GM19397 (cell line): Measurements from ENCODE around the gene HOXC4.

ENCODE experiments used
- ATAC-seq: cut with Tn5 transposase; IDR thresholded peaks from one replicate; pipeline ENCODE4 v1.9.1; 2021; ENCODE audit warnings: mild to moderate bottlenecking, moderate library complexity; ENCODE audit not compliant: unreplicated experiment

Gene HOXC4

DNA sequence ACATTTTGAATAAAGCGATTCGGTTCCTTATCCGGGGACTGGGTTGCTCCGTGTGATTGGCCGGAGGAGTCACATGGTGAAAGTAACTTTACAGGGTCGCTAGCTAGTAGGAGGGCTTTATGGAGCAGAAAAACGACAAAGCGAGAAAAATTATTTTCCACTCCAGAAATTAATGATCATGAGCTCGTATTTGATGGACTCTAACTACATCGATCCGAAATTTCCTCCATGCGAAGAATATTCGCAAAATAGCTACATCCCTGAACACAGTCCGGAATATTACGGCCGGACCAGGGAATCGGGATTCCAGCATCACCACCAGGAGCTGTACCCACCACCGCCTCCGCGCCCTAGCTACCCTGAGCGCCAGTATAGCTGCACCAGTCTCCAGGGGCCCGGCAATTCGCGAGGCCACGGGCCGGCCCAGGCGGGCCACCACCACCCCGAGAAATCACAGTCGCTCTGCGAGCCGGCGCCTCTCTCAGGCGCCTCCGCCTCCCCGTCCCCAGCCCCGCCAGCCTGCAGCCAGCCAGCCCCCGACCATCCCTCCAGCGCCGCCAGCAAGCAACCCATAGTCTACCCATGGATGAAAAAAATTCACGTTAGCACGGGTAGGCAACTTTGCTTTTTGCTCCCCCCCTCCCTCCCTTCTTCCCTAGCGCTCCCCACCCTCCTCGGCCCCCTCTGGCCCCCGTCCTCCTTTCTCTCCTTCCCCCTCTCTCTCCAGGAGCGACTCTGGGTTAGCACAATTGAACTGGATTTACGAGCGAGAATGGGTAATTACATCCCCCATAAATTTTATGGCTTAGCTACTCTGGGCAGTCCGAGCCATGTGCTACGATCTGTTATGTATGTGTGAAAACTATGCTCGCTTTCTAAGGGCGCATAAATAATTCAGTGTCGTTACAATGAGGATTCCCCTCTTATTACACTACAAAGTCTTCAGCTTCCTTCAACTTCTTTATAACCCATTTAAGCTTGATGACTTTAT is at the start of gene HOXC4:
Gene HOXC4, plus strand, starts transcription at position 85 of the 991 bp plus-strand sequence. Its CDS starts 88 bp downstream, at position 173.
- ATAC-seq, result peak; percentile 22

DNA sequence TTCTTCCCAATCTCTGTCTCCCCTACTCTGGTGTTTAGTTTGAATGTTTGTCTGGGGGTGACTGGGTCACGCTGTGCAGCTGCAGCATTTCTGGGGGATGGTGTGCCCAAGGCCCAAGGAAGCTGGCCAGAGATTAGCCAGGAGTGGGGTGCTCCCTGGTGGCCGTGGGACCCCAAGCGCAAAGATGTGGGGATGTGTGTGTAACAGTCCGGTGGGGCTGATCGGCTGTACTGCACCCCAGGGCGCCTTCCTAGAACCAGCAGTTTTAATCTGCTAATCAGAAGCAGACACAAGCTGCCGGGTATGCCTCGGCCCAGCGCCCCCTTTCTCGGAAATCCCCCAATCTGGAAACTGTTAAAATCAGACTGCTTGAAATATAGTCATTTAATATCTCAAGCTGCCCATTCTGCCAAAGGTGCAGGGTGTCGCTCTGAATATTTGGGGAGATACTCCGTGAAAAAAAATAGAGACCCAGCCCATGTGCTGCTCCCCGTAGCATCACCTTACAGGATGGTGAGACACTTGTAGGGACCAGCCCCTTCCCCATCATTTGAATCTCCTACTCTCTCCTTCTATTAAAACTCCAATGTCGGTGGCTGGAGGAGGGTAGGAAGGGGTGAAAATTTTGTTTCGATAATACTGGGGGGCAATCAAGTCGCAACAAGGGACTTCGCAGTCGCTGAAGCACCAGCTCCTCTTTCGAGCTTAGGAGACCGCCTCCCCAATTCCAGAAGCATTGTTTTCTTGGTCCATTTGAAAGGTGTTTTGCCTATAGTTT is 49.4 kb upstream of the HOXC4 start:
- ATAC-seq, result no peak

DNA sequence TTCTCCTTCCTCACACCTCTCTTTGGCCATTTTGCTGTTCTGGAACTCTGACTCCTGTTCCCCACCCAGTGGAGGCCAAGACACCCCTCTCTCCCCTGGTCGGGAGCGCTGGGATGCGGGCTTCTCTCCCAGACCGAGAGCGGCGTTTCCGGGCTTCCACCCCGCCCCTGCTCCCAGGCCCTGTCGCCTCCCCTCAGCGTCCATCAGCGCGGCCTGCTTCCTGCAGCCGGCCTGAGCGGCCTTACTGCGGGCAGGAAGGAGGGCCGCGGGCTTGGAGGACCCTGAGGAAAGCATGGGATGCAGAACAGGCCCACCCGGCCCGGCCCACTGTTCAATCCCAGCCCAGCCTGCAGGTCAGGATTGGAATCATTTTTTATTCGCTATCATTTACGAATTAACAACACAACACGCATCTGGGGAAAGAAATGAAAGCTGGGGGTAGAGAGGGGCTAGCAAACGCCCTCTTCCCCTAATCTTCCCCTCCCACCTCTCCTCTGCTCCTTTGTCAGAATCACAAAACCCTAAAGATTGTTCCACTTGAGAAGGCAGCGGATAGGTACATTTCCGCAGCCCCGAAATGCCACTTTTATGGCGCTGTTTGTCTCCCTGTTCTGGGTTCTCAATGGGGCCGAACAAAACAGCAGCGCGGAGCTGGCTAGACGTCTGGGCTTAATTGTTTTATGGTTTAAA is 48.6 kb upstream of the HOXC4 start:
- ATAC-seq, result no peak

DNA sequence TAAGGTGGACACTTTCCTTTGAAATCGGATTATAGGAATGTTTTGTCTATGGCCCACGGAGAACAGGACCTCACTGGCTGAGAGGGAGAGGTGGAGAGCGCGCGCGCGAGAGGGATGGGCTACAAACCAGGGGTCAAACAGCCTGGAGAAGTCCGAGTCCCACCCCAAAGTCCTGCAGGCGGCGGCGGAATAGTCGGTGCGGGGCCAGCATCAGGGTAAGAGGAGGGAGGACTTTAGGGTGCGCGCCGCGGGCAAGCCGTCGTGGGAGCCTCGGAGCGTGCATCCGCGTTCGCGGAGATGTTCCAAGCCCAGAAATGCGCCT is 48.1 kb upstream of the HOXC4 start:
- no peak for ATAC-seq

DNA sequence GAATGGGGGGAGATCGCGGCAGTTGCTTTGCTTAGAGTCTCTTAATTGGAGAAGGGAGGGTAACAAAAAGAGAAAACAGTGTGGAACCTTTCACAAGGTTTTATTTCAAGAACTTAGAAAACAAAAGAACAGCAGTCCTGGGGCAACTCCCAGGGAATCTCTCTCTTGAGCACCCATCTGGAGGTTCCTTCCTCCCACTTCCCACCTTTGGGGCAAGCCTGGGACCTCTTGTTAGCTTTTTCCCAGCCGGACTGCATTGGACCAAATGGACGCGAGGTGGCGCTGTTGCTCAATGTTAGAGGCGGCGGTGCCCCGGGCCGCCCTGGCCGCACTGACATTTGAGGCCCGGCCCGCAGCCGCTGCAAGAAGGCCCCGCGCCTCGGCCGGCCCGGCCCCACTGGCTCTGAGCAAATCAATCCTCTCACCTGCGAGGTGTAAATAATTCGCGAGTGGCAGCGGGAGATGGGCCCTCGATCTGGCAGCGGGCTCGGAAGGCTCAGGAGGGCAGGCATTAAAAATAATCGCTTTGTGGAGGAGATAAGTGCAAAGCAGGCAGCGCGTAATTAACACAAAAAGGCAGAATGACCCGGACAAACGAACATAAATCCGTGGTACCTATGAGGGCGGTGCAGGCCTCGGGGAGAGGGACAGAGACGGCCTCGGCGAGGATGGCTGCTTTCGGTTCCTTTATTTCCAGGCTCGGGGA is 47.6 kb upstream of the HOXC4 start:
- peak; percentile 77 for ATAC-seq

DNA sequence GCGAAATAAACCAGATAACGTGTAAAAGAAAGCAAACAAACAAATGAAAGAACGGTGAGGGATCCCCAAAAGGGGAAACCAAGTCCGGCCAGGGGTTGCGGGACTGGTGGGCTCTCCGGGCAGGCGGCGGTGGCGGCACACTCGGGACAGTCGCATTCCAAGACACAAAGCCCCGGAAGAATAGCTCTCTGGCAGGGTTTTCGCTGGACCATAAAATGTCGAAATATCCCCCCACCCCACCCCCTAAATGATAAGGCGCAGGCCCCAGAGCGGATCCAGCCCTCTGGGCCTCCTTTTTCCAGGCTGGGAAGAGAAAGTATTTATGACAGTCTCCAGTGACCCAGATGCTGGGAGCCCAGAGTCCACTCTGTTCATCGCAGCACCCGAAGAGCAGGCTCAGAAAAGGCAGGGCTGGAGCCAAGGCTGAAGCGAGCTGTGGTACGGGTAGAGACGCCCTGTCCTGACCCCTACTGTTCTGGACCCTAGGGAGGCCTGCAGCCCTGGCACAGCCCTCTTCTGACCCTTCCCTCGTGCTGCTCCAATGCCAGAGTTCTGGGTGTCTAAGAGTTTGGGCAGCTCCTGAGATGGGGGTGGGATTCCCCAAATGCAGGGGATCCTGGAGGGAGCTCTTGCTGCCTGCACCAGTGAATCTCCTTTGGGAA is 46.9 kb upstream of the HOXC4 start:
- no peak for ATAC-seq

DNA sequence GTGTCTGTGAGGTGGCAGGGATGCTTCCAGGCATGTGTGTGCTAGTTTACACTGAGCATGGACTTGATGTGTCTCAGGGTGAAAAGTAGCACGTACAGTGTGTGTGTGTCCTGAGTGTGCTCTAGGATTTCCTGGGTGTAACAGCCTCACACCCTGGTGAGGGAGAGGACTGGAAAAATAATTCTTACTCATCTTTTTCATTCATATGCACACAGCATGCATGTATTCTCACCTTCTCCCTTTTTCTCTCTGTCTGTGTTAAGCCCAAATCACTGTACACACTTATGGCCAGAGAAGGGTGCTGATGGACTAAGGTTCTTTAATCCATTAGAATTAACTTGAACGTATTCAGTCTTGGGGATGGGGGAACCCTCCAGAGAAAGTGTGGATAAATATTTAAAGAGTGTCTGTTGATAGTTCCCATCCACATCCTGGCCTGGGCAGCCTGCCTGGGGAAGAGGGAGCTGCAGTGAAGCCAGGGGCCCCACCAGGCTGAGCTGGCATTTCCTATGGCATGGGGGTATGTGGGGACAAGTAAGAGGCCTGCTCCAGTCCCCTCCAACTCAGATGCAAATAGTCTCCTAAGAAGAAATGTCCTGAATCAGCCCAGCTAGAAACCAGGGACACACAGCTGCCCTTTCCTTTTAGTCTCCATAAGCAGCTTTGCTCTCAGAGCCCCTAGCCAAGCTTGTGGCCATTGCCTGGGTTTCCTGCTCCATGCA is 45.9 kb upstream of the HOXC4 start:
- ATAC-seq, result no peak

DNA sequence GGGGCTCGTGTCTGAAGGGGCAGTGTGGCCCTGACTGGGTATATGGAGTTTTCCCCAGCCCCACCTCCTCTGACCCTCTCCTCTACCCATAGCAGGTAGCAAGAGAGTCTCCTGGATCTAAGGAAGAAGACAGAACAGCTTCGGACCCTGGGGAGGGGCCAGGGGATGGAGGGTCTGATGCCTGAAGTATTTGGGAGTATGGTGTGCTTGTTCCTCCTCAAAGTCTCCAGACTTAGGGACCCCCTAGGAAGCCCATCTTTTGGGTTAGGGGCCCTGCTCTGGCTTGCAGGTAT is 45.4 kb upstream of the HOXC4 start:
- ATAC-seq, result no peak

DNA sequence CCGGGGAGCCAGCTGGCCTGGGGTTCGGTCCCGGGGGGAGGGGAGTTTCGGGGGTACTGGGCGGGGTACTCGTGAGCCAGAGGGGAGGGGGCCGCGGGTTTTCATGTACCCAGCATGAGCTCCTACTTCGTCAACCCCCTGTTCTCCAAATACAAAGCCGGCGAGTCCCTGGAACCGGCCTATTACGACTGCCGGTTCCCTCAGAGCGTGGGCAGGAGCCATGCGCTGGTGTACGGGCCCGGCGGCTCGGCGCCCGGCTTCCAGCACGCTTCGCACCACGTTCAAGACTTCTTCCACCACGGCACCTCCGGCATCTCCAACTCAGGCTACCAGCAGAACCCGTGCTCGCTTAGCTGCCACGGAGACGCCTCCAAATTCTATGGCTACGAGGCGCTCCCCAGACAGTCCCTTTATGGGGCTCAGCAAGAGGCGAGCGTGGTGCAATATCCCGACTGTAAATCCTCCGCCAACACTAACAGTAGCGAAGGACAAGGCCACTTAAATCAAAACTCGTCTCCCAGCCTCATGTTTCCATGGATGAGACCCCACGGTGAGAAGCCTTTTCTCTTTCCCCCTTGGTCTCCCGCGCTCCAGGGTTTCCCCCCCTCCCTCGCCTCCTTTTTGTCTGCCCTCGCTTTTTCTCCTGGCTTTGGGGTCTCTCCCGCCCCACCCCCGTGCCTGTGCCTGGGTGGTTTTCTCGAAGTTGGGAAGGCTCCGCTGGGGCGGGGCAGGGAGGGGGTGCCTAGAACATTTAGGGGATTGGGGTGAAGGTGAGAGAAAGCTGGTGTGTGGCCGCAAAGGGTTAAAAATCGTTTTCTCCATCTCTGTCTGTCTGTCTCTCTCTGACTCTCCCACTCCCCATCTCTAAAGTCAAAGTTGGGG is 44.2 kb upstream of the HOXC4 start:
- ATAC-seq, result no peak

DNA sequence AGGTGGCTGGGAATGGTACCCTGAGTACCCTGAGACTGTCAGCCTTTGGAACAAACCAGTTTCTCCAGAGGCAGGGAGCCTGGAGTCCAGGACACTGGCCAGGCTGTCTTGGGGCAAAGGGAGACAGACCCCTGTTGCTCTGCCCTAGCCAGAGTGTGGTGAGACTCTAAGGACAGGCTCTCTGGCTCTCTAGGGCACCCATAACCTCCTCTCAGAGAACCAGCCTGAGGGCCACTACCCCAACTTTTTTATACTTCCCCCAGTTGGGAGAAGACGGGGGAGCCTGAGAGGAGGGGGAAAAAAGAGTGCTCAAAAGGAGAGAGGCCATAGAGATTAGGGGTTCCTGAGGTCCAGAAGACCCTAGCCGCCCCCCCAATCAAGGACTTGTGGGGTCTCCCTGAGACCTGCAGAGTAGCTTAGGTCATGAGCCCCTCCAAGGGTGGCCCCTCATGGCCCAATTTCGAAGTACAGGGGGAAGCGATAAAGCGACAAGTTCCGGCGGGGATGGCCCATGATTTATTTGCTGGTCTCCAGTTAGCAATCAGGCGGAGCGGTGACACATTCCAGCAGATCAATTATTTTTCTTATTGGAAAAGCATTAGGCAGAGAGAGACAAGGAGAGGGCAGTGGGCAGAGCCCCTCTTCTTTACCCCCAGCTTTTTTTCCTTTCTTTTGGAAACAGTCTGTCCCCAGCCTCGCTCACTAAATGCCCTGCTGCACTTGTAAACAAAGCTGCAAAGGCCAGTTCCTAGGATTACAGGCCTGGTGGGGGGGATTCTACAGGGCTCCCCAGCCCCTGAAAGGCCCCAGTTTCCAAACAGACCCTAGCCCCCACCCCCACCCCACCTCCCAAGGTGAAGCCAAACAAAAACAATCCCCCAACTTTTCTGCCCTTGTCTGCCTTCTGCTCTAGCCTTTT is 43.3 kb upstream of the HOXC4 start:
- ATAC-seq, result no peak

DNA sequence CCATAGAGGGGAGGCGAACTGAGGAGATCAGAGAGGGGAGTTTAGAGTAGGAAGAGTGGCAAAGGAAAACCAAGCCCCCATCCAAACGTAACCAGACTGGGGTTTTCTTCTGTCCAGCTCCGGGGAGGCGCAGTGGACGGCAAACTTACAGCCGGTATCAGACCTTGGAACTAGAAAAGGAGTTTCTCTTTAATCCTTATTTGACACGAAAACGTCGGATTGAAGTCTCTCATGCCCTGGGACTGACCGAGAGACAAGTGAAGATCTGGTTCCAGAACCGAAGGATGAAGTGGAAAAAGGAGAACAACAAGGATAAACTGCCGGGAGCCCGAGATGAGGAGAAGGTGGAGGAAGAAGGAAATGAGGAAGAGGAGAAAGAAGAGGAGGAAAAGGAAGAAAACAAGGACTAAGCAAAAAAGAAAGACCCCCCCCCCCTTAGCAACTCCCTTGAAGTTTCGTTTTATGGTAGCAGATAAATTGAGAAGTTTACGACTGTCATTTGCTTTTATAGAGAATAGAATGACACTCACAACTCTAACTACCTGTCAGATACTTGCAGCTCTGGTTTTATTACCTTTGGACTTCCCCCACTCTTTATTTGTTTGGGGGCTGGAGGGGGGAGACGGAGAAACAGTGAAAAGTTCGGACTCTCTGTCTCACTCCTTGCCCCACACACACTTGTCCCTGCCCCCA is 42.5 kb upstream of the HOXC4 start:
- no peak for ATAC-seq

DNA sequence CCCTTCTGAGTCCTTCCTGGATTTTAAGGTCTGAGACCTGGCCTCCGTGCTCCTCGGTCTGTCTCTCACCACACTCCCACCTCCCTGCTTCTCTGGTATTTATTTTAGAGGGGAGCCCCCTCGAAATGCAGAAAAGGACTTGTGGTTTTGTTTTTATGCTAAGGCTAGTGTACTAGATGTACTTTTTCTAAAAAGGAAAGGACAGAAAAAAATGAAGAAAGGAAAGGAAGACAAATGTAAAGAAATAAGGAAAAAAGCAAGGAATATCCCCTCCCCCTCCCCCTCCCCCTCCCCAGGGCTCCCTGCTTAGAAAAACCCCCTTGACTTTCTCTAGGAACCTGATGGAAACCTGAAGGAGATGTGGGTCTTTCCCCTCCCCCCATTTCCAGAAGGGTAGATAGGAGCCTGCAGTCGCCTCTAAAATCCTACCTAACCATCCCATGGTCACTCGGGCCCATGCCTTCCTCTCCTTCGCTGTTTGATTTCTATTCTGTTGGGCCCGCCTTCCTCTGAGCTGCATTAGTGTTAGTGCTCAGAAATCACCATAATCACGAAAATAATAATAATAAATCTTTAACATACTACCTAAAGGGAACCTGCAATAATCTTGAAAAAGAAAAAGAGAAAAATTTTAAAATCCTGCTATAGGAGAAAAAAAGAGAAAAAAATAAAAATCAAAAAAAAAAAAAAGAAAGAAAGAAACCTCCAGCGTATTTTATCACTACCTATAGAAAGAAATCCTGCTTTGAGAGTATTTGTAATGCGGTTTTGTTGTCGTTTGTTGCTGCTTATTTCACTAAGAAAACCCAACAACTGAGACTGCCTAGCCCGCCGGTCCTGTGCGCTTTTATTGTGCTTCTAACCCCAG is 41.7 kb upstream of the HOXC4 start:
- no peak for ATAC-seq

DNA sequence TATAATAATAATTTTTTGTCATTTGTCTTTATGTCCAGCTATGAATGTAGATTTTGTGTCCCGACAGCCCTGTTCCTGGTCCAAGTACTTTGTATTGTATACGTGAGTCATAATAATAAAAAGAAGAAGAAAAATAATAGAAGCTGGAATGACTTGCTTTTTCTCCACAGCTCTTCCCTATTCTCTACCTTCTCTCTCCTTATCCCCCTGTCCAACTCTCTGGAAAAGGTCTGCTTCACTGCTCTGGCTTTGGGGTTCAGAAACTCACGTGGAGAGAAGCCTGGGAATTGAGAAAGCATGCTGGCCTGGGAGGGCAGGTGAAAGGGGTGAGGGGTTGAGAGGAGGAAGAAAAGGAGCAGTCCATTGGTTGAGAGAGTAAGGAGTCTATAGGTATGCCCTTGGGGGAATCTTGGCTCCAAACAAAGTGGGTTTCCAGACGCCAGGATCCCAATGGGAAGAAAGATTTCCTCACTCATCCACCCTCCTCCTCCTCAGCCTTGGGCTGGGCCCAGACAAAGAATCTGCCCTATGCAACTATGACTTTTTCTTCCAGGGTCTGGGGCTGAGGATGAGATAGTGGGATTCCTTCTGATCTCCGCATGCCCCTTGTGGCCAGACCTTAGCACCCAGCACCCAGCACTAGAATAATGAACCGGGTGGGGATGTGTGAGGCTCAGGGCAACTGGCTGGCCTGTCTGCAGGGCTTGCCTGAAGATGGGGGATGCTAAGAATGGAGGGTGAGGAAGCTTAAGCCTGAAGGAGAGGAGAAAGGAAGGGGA is 40.8 kb upstream of the HOXC4 start:
- ATAC-seq, result no peak

DNA sequence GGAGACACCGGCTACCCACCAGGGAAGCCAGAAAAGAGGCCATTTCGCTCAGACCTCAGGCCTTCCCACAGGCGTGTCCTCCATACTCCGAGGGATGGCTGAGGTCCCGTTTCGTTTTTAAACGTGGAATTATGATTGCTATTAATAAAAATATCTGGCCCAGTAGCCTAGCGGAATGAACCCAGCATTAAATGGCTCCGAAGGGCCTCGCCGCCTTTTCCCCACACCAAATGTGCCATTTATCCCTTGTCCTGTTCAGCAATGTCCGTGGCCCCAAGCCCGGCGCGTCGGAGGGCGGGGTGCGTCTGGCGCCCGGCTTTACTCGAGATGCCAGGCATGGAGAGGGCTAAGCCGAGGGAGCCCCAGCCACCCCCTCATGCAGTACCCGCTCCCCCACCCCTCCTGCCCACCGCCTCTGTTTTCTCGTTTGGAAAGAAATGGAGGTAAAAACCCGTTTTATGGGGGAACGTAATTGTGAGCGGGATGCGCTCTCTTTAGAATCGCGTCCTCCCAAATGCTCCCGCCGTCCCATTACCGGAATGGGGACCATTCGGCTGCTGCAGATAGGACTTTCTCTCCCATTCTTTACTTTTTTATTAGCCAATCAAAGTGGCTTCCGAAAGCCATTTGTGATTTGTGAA is 39.1 kb upstream of the HOXC4 start:
- no peak for ATAC-seq
